ENCODE measurements around the gene RCOR1. TPM values are rescaled to one million over a fixed set of nuclear protein-coding genes. Genes with fewer than 3 reads are reported as not detected.
"Not testable (repeated sequence)": the region's sequence is repeated elsewhere in the genome, so short reads cannot be mapped to it uniquely, and the experiment has no call there.

The RCOR1 gene
- total RNA-seq, 2 experiments from 2014 or later, result 18.3 to 19.4 TPM

GRCh38 chr14:102616318-102616717 lies 23.9 kb downstream of the RCOR1 start:
- no peak for ATAC-seq
- Mint-ChIP-seq H3K36me3 (peaks cover 12% of the 10 kb centered on the region), H3K27ac (no peak overlapping the region), H3K4me3 (no peak overlapping the region), H3K9me3 (ENCODE audit: low read depth) (no peaks in the 10 kb centered on the region), H3K4me1 (peaks cover 8% of the 10 kb centered on the region), H3K27me3 (no peaks in the 10 kb centered on the region)
- no peak for DNase-seq
- CTCF ChIA-PET, result no interaction called here

DNA sequence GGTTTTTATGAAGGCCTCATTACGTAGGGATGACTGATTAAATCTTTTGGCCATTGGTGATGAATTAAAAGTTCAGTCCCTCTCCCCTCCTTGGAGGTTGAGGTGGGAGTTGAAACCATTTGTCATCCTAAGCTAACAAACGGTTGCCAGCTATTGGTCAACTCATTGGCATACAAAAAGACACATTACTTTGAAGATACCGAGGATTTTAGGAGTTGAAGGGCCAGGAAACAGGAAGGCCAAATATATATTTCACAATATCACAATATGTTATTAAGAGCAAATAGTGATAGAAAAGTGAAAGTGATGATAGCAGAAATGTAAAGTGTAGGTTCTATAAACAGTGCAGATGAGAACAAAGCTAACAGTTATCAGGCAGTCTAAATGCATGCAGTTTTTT lies 24.4 kb downstream of the RCOR1 start:
- no peak overlapping the region for H3K27ac Mint-ChIP-seq
- DNase-seq, result no peak
- H3K4me1 Mint-ChIP-seq, result peaks cover 11% of the 10 kb centered on the region
- no peaks in the 10 kb centered on the region for H3K9me3 Mint-ChIP-seq (ENCODE audit: low read depth)
- no peak overlapping the region for H3K4me3 Mint-ChIP-seq
- H3K36me3 Mint-ChIP-seq, result peaks cover 12% of the 10 kb centered on the region
- no peaks in the 10 kb centered on the region for H3K27me3 Mint-ChIP-seq
- no peak for ATAC-seq
- CTCF ChIA-PET, result no interaction called here

- H3K9me3 Mint-ChIP-seq (ENCODE audit: low read depth); ATAC-seq; CTCF ChIA-PET; DNase-seq; H3K36me3 Mint-ChIP-seq; H3K4me3 Mint-ChIP-seq; H3K27ac Mint-ChIP-seq; H3K27me3 Mint-ChIP-seq: not testable (repeated sequence)
- peaks cover 21% of the 10 kb centered on the region for H3K4me1 Mint-ChIP-seq
Measured at GRCh38 chr14:102619012-102619411, 26.6 kb downstream of the RCOR1 start.

GRCh38 chr14:102620413-102620812 lies 28.0 kb downstream of the RCOR1 start:
- Mint-ChIP-seq H3K27me3 (no peaks in the 10 kb centered on the region), H3K27ac (no peak overlapping the region), H3K9me3 (ENCODE audit: low read depth) (no peaks in the 10 kb centered on the region), H3K4me1 (peaks cover 21% of the 10 kb centered on the region), H3K36me3 (peaks cover 6% of the 10 kb centered on the region), H3K4me3 (no peak overlapping the region)
- DNase-seq (no peak), ATAC-seq (no peak)
- CTCF ChIA-PET, result no interaction called here

GRCh38 chr14:102622262-102622885 lies 29.9 kb downstream of the RCOR1 start:
- ATAC-seq, result no peak
- H3K9me3 Mint-ChIP-seq (ENCODE audit: low read depth), result no peaks in the 10 kb centered on the region
- CTCF ChIA-PET, result no interaction called here
- H3K4me1 Mint-ChIP-seq, result peaks cover 26% of the 10 kb centered on the region
- no peak for DNase-seq
- H3K27me3 Mint-ChIP-seq, result no peaks in the 10 kb centered on the region
- H3K36me3 Mint-ChIP-seq, result peaks cover 11% of the 10 kb centered on the region
- H3K27ac Mint-ChIP-seq, result no peak overlapping the region
- no peak overlapping the region for H3K4me3 Mint-ChIP-seq

DNA sequence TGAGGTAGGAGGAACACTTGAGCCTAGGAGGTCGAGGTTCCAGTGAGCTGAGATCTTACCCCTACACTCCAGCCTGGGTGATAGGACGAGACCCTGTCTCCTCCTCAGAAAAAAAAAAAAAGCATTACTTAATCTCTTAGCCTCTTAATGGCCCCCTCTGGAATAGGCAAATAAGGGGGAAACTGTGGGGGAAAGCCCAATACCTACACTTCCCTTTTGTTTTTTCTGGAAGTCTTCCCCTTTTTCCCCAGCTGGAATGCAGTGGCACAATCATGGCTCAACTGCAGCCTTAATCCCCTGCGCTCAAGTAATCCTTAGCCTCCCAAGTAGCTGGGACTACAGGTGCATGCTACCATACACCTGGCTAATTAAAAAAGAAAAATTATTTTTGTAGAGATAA lies 32.2 kb downstream of the RCOR1 start:
- CTCF ChIA-PET, result no interaction called here
- Mint-ChIP-seq H3K9me3 (ENCODE audit: low read depth) (no peaks in the 10 kb centered on the region), H3K27me3 (no peaks in the 10 kb centered on the region), H3K4me3 (no peak overlapping the region), H3K4me1 (peaks cover 22% of the 10 kb centered on the region), H3K36me3 (peaks cover 11% of the 10 kb centered on the region), H3K27ac (no peak overlapping the region)
- DNase-seq (no peak), ATAC-seq (no peak)

GRCh38 chr14:102625564-102626296 lies 33.3 kb downstream of the RCOR1 start:
- Mint-ChIP-seq H3K9me3 (ENCODE audit: low read depth) (no peaks in the 10 kb centered on the region), H3K27me3 (no peaks in the 10 kb centered on the region), H3K4me3 (no peak overlapping the region), H3K36me3 (peaks cover 9% of the 10 kb centered on the region), H3K4me1 (peaks cover 20% of the 10 kb centered on the region), H3K27ac (no peak overlapping the region)
- CTCF ChIA-PET, result interaction anchor here (0.7 kb wide), 1 partner anchor 195 kb away, joined by 3 read pairs; no protein-coding TSS in a partner anchor
- no peak for DNase-seq
- ATAC-seq, result no peak

GRCh38 chr14:102626530-102626929 lies 34.1 kb downstream of the RCOR1 start:
- Mint-ChIP-seq H3K27ac (no peak overlapping the region), H3K4me3 (no peak overlapping the region), H3K27me3 (no peaks in the 10 kb centered on the region), H3K4me1 (peaks cover 17% of the 10 kb centered on the region), H3K9me3 (ENCODE audit: low read depth) (no peaks in the 10 kb centered on the region), H3K36me3 (peaks cover 7% of the 10 kb centered on the region)
- no peak for DNase-seq
- CTCF ChIA-PET, result interaction anchor here (0.6 kb wide), 1 partner anchor 29 kb away, joined by 3 read pairs; no protein-coding TSS in a partner anchor
- no peak for ATAC-seq

GRCh38 chr14:102629011-102629444 lies 36.6 kb downstream of the RCOR1 start:
- DNase-seq, result no peak
- no peak for ATAC-seq
- H3K27me3 Mint-ChIP-seq, result no peaks in the 10 kb centered on the region
- CTCF ChIA-PET, result interaction anchor here (1.1 kb wide), 1 partner anchor 9 kb away, joined by 3 read pairs; no protein-coding TSS in a partner anchor
- no peaks in the 10 kb centered on the region for H3K9me3 Mint-ChIP-seq (ENCODE audit: low read depth)
- no peak overlapping the region for H3K4me3 Mint-ChIP-seq
- H3K27ac Mint-ChIP-seq, result no peak overlapping the region
- peaks cover 13% of the 10 kb centered on the region for H3K4me1 Mint-ChIP-seq
- peaks cover 5% of the 10 kb centered on the region for H3K36me3 Mint-ChIP-seq

GRCh38 chr14:102629808-102630350 lies 37.4 kb downstream of the RCOR1 start:
- Mint-ChIP-seq H3K4me3 (no peak overlapping the region), H3K27me3 (no peaks in the 10 kb centered on the region), H3K27ac (no peak overlapping the region), H3K36me3 (peaks cover 5% of the 10 kb centered on the region), H3K9me3 (ENCODE audit: low read depth) (no peaks in the 10 kb centered on the region), H3K4me1 (peaks cover 17% of the 10 kb centered on the region)
- ATAC-seq, result no peak
- DNase-seq, result no peak
- CTCF ChIA-PET, result interaction anchor here (1.1 kb wide), 1 partner anchor 10 kb away, joined by 3 read pairs; no protein-coding TSS in a partner anchor

GRCh38 chr14:102630405-102630804 lies 38.0 kb downstream of the RCOR1 start:
- ATAC-seq (no peak), DNase-seq (no peak)
- Mint-ChIP-seq H3K27ac (no peak overlapping the region), H3K36me3 (peaks cover 5% of the 10 kb centered on the region), H3K4me1 (peaks cover 17% of the 10 kb centered on the region), H3K27me3 (no peaks in the 10 kb centered on the region), H3K4me3 (no peak overlapping the region), H3K9me3 (ENCODE audit: low read depth) (no peaks in the 10 kb centered on the region)
- CTCF ChIA-PET, result no interaction called here

- CTCF ChIA-PET, result interaction anchor here (0.8 kb wide), 1 partner anchor 37 kb away, joined by 3 read pairs; no protein-coding TSS in a partner anchor
- DNase-seq (no peak), ATAC-seq (no peak)
- H3K36me3 Mint-ChIP-seq, result peaks cover 2% of the 10 kb centered on the region
- H3K9me3 Mint-ChIP-seq (ENCODE audit: low read depth), result no peaks in the 10 kb centered on the region
- no peak overlapping the region for H3K27ac Mint-ChIP-seq
- no peak overlapping the region for H3K4me3 Mint-ChIP-seq
- H3K27me3 Mint-ChIP-seq, result no peaks in the 10 kb centered on the region
- H3K4me1 Mint-ChIP-seq, result peaks cover 14% of the 10 kb centered on the region
Measured at GRCh38 chr14:102630881-102631280, 38.4 kb downstream of the RCOR1 start.

GRCh38 chr14:102633906-102634595 lies 41.6 kb downstream of the RCOR1 start:
- CTCF ChIA-PET, result no interaction called here
- H3K4me3 Mint-ChIP-seq, result no peak overlapping the region
- H3K9me3 Mint-ChIP-seq (ENCODE audit: low read depth), result no peaks in the 10 kb centered on the region
- no peaks in the 10 kb centered on the region for H3K27me3 Mint-ChIP-seq
- H3K36me3 Mint-ChIP-seq, result peaks cover 1% of the 10 kb centered on the region
- peaks cover 12% of the 10 kb centered on the region for H3K4me1 Mint-ChIP-seq
- DNase-seq (peak; percentile 59), ATAC-seq (peak; percentile 55)
- H3K27ac Mint-ChIP-seq, result no peak overlapping the region

All from activated CD8-positive, alpha-beta memory T cell treated with anti-CD3 and anti-CD28 coated beads, Interleukin-2, amount 10 ng/mL, durations not matched to agents 7 days and 5 days (primary cell).